SH-SY5Y (cell line): ENCODE results near the gene CDC42EP1.

Experiments
- GATA2 ChIP-seq: IDR thresholded peaks from 2 replicates; pipeline ENCODE4 v1.6.1; 2011; ENCODE audit warnings: mild to moderate bottlenecking, low read depth, low read length
- GATA3 ChIP-seq: IDR thresholded peaks from 2 replicates; pipeline ENCODE4 v1.6.1; 2011; ENCODE audit warnings: low read depth, mild to moderate bottlenecking, low read length, moderate library complexity

GRCh38 chr22:37529652-37530345 lies 30.5 kb upstream of the CDC42EP1 start:
- TF ChIP-seq GATA2 = no peak
- TF ChIP-seq GATA3 = no peak
